HG02852 (cell line): ENCODE data around the gene OR10H3.
"Not testable (repeated sequence)": the region's sequence is repeated elsewhere in the genome, so short reads cannot be mapped to it uniquely, and the experiment has no call there.

Experiments used
- ATAC-seq: cut with Tn5 transposase; IDR thresholded peaks from one replicate; pipeline ENCODE4 v1.9.1; 2021; ENCODE audit warnings: mild to moderate bottlenecking, moderate library complexity; ENCODE audit not compliant: unreplicated experiment

OR10H3 gene, protein sequence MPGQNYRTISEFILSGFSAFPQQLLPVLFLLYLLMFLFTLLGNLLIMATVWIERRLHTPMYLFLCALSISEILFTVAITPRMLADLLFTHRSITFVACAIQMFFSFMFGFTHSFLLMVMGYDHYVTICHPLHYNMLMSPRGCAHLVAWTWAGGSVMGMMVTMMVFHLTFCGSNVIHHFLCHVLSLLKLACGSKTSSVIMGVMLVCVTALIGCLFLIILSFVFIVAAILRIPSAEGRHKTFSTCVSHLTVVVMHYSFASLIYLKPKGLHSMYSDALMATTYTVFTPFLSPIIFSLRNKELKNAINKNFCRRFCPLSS

DNA sequence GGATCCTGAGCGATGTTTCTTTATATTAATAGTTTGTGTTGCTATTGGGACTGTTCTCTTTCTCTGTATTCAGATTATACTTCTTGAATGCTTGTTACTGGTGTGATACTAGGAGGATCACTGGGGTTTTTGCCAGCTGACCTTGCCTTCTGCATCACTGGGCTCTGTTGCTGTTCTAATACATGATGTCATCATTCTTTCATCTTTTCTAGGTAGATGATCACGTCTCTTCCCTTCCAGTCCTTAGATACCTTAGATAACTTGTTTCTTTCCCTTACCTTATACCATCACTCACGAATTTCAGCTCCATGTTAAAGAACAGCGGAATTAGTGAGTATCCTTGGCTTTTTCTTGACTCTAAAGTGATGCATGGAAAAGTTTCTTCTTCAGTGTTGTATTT, at the start of gene OR10H3:
Gene OR10H3, plus strand, starts transcription at position 264 of the 400 bp plus-strand sequence. CDS start 3,408 bp downstream, outside the sequence.
- no peak for ATAC-seq

DNA sequence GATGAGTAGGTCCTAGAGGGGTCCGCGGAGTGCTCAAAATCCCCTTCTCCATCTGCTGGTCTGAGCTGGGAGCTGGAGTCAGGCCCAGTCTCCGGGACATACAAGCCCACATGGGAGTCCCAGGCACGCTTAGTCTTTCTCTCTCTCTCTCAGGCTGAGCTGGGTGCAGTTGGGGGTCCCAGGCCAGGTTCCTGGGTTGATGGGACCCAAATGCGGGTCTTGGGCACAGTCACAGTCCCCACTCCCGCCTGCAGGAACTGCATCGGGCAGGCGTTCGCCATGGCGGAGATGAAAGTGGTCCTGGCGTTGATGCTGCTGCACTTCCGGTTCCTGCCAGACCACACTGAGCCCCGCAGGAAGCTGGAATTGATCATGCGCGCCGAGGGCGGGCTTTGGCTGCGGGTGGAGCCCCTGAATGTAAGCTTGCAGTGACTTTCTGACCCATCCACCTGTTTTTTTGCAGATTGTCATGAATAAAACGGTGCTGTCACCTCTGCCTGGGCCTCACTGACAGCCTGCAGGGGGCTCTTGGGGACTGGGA, 41.1 kb upstream of the OR10H3 start:
- no peak for ATAC-seq

DNA sequence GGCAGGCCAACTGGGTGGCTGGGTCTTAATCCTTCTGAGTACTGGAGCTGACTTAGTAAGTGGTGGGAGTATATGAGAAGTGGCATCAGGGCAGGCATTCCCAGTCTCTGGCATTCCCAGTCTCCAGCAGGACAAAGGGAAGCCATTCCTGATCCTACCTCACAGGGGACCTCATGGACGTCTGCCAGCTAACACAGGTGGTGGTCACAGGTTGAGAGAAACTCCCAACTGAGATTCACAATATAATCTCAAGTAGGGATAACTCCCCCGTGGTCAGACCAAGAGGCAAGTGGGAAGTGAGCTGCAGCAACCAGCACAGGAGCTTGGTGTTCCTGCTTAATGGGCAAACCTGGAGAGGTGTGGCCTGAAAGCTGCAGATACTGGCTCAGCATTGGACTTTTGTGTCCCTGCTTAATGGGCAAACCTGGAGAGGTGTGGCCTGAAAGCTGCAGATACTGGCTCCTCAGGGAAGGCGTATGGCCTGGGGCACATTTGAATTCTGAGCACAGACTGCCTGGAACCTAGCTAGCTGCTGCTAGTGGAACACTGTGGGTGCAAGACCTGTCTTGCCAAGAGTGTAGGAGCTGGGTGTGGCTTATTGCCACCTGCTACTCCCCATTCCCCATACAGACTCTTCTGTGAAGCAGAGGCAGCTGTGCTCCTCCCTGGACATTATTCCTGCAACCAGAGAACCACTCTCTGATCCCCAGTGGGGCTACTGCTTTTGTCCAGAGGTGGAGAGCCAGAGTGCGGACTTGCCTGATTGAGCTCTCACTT, 35.8 kb upstream of the OR10H3 start:
- no peak for ATAC-seq

DNA sequence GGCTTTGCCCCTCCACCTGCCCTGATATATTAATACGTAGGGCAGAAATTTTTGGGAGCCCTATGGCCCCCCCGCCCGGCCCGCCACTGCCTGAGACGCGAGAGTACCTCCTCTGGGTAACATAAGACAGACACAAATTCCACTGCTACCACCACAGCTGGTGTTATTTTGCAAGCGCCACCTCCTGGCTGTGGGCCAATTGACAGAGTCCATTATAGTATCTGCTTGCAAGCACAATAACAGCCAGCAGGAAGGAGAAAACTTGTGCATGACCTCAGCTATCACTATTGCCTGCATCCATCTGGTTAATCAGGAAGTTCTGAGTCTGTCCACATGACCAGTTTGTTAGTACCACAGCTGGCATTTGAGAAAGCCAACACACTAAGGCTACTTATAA, 35.3 kb upstream of the OR10H3 start:
- ATAC-seq, result no peak

DNA sequence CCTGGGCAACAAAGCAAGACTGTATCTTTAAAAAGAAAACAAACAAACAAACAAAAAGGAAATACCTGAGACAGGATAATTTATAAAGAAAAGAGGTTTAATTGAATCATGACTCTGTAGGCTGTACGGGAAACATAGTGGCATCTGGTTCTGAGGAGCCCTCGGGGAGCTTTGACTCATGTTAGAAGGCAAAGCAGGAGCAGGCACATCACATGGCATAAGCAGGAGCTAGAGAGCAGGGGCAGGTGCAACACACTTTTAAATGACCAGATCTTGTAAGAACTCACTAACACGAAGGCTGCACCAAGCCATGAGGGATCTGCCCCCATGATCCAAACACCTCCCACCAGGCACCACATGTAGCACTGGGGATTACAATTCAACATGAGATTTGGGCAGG, 23.1 kb upstream of the OR10H3 start:
- no peak for ATAC-seq

DNA sequence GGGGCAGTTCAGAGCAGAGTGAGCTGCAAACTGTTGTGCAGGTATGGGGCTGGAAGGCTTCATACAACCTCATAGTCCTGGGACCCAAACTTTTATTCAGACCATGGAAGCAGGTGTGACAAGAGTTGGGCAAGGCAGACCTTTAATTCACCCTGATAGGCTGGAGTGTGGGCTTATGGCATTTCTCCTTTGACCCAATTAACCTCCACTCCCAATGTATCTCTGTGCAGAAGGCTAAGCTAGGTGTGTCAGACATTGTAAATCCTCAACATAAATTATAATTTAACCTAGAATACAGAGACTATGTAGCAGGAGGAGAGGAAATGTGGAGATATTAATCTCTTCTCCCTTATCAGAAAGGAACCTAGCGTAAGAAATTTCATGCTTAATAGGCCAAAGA, 22.1 kb upstream of the OR10H3 start:
- ATAC-seq, result no peak

DNA sequence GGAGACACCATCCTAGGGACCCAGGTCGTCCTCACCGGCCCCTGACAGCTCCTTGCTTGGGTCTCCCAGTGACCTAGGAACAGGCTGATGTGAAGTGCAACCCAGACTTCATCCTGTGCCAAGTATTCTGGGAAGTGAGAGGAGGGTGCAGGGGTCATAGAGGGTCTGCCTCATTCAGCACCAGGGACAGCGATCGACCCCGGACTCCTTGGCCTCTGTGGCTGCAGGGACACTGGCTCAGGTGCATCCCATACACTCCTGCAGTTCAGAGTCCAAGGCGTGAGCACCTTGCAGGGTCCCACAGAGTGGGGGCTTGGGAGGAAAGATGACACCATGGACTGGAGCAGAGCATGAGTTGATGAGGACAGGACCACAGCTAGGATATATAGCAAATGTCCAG, 20.0 kb upstream of the OR10H3 start:
- no peak for ATAC-seq

DNA sequence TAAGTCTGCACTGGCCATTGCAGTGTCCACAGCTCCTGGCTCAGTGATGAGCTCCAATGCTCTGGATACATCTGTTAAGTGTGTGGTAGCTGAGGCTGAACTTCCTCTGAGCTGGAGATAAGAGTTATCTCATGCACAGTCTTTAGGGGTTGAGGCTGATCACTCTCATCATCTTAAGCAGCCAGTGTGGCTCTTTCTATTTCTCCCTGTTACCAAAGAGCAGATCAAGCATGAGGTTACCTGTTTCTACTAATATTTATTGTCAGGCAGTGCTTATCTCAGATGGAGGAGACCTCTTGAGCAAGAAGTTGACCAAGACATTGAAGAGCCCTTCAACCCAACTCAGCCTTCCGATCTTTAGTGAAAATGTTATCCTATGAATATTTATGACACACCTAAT, 16.5 kb upstream of the OR10H3 start:
- ATAC-seq, result no peak

DNA sequence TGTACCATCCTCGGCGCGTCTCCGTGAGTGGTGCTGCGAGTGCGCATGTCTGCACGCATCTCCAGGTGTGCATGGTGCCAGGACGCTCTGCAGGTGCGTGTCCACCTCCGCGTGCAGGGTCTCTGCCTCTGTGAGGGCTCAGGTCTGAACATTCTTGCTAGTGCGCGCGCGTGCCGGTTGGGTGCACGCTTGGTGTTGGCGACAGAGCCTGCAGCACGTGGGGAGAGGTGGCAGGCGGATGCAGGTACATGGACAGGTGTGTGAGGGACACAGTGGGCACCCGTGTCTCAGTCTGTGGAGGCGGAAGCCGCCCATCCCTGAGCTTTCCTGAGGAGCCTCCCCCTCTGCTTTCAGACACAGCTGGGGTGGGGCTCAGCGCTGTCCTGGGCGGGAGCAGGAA, 14.8 kb upstream of the OR10H3 start:
- no peak for ATAC-seq

DNA sequence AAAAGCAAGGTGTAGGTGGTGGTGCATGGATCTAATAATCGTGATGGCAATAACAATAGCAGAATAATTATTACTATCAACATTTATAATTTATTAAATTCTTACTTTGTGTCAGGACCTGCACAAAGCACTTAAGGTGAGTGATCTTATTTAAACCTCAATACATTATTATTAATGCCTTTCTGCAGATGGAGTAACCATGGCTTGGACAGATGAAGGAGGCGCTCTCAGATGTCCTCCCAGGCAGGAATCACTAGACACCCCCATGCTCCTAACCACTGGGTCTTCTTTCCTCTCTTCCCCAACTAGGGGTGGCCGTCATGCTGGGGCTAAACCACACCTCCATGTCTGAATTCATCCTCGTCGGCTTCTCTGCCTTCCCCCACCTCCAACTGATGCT, 10.1 kb upstream of the OR10H3 start, which contains the start of gene OR10H2:
Gene OR10H2, plus strand, starts transcription at position 301 of the 400 bp plus-strand sequence. Its CDS starts 20 bp downstream, at position 321.
- no peak for ATAC-seq

DNA sequence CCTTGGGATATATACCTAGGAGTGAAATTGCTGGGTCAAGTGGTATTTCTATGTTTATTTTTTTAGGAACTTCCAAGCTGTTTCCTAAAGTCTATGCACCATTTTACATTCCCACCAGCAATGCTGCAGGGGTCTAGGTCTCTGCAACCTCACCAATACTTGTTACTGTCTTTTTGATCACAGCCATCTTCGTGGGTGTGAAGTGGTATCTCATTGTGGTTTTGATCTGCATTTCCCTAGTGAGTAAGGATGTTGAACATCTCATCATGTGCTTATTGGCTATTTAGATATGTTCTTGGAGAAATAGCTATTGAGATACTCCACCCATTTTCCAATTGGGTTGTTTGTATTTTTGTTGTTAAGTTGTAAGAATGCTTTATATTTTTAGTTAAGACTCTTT, 7.2 kb upstream of the OR10H3 start:
- no peak for ATAC-seq

DNA sequence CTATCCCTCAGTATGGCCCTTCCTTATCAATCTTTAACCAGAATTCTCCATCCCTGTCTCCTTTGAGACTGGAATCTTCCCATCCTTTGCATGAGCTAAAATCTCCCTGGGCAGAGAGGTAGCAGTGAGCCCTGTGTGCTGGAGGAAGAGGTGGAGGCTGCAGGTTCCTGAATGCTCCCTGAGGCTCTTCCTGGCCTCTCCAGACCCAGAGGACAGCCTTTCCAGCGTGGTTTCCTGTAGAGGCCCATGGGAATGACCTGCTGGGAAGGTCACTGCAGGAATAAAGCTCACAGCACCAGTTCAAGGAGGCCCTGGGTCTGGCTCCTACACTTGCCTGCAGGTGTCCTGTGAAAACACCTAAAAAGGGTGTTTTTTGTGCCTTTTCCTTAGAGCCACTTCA, 5.4 kb upstream of the OR10H3 start:
- no peak for ATAC-seq

DNA sequence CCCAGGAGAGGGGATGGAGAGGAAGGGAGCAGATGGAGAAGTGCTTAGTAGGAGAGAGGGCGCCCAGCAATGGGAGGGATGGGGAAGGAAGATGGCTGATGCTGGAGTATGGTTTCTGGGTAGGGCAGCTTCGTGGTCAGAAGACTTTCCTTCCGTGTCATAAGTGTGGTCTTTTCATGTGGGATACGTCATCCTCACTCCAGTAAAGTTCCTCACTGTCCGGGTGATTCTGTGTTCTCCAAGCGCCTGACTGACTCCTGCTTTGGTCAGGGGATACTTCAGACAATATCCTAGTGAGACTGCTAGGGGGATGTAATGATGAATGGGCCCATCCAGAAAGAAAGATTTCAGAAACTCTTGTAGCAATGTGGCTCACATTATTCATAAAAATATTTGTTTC, 3.9 kb upstream of the OR10H3 start:
- ATAC-seq, result no peak

DNA sequence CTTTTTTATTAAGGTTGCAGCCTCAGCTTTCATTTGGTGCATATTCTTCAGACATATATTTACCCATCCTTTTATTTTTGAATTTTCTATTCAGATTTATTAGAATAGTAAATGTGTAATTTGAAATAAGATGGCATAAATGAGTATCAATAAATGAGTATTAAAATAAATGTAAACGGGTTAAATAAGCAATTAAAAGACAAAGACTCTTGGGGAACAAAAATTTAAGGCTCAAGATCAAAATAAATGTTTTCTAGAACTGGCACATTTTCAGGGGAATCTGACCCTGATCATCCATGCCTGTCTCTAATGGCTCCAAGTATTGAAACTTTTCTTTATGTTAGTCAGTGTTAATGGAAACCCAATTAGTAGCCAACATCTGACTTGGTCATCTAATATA, 3.0 kb downstream of the OR10H3 start:
- ATAC-seq, result no peak

DNA sequence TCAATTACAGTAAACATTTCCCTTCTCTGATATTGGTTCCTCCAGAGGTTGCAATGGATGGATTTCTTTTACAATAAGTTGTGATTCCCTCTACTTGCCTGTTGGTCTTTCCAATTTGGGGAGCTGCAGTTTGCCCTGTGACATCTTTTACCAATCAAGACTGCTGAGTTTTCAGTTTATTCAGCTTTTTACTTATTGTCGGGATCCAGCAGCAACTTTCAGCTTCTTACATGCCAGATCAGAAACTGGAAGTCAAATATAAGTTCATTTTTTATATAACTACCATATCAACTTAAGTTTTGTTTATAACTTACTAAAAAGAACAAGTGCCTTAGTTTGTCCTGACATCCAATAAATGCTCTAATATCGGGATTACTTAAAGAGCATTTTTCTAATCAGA, 10.5 kb downstream of the OR10H3 start:
- ATAC-seq, result no peak

DNA sequence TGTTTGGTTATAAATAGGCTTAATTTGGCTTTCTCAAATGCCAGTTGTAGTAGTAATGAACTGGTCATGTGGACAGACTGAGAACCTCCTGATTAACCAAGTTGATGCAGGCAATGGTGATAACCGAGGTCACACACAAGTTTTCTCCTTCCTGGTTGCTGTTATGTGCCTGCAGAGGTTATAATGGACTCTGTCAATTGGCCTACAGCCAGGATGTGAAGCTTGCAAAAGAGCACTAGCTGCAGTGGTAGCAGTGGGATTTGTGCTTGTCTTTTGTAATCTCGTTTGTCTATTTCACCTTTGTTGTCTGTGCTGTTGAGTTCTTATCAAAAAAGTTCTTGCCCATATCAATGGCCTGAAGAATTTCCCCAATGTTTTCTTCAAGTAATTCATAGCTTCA, 20.6 kb downstream of the OR10H3 start:
- ATAC-seq, result no peak

DNA sequence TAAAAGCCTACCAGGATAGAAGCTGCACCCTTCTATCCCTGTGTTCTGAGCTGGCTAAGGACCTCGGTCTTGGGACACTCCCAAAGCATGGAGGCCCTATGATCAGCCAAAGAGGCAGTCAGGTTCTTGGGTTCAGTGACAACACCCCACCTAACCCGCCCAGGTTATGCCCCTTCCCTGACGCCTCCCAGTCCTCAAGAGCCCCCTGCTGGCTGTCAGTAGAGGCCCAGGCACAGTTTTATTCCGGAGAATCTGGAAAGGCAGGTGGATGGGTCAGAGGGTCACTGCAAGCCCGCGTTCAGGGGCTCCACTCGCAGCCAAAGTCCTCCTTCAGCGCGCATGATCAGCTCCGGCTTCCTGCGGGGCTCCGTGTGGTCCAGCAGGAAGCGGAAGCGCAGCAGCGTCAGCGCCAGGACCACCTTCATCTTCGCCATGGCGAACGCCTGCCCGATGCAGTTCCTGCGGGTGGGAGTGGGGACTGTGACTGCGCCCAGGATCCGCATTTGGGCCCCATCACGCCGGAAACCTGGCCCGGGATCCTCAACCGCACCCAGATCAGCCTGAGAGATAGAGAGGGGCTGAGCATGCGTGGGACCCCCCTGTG, 22.3 kb downstream of the OR10H3 start:
- no peak for ATAC-seq

DNA sequence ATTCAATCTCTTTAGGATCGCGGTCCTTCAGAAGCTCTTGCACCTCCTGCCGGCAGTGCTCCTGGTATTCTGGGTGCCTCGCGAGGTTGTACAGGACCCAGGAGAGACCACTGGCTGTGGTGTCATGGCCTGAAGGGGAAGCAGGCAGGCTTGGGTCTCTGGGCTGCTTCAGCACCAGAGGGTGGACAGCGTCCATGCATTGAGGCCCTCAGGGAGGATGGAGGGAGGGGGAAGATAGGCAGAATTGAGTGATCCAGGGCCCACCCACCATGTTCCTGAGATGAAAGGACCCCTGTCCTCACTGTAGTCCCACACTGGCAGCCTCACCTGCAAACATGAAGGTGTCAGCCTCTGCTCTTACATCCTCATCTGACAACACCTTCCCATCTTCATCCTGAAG, 31.8 kb downstream of the OR10H3 start:
- ATAC-seq, result no peak

DNA sequence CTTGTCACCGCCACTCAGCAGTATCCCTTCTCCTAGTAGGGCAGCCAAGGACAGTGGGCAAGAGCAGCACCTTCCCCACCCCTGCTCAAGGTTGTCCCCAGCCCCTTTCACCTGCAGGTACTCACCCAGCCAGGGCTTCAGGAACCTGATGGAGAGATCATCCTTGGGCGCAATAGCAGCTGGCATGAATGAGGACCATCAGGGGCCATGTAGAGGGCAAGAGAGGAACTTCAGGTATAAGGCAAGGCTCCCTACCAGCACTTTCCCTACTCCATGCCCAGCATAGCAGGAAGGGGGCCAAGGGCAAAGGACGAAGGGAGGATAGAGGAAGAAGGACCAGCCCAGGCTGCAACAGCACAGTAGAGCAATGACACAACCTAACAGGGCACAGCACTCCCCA, 36.4 kb downstream of the OR10H3 start:
- ATAC-seq, result not testable (repeated sequence)

DNA sequence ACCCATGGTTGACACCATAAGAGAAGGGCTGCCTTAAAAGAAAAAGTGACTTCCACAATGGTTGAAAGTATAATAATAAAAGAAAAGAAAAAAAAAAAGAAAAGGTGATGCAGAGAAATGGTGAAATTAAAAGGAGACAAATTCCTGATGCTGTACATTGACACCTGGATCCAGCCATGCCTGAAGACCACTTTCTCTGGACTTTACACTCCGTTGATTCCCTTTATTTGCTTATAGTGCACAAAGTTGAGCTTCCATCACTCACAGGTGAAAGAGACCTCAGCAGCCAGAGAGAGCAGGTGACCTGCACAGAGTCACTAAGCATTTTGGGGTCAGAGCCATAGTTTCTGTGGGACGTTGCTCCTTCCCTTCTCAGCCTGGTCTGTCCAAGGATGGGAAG, 37.5 kb downstream of the OR10H3 start:
- ATAC-seq, result no peak

DNA sequence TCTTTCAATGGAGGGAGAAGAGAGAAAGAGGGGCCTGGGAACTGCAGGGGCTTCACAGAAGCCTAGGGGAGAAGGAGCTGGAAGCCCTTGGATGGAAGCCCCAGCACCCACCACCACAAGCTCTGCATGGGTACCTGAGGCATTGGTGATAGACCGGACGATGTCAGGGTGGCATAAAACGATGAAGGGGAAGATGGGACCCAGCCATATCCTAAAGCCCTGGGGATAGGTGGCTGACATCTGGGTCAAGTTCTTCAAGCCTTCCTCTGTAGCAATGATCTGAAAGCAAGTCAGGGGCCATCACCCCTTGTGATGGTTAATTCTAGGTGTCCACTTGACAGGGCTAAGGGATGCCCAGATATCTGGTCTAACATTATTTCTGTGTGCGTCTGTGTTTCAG, 38.5 kb downstream of the OR10H3 start:
- no peak for ATAC-seq
